K562 (cell line): ENCODE data around the gene HVCN1. TPM values are rescaled to one million over a fixed set of nuclear protein-coding genes. Genes with fewer than 3 reads are reported as not detected.
A peak's percentile ranks its signal among the peaks of the same experiment; 100 is the strongest.

ENCODE experiments used
- ATAC-seq: fragments of 200-7000 bp; cut with Tn5 transposase; 3 replicates; pipeline ENCODE4 v1.9.1; 2020; ENCODE audit warnings: moderate library complexity
- BruUV-seq: library from RNA; stranded (reverse); fragments of 400-500 nt; replicated peaks from 2 replicates; lab custom pipeline; 2021; lab: Mats Ljungman, UMichigan
- CTCF ChIA-PET: fragments of 300-600 bp; formaldehyde crosslinking; extraction: SDS; loops from one replicate; lab custom pipeline; 2021; ENCODE audit warnings: low intra/inter-chr PET ratio; lab: Yijun Ruan, JAX
- POLR2A ChIA-PET: fragments of 300-600, 350-650 bp; sonication (Branson Sonifier 250); formaldehyde crosslinking; extraction: SDS; loops from one replicate; lab custom pipeline; 2021; ENCODE audit warnings: antibody characterized with exemption, inconsistent platforms; lab: Yijun Ruan, JAX
- DNase-seq, 4 experiments: peaks; one replicate each; pipeline versions ENCODE4 v3.0.0 to v3.0.0-alpha.2; 2011 to 2018; ENCODE audit warnings: low spot score in 3 of 4, mixed read lengths in 3 of 4; ENCODE audit errors: extremely low read depth in 1 of 4
- FAIRE-seq: peaks from 2 replicates; lab custom pipeline; 2011; peaks lifted over from hg19 to GRCh38; lab: Jason Lieb, UNC
- H2AFZ ChIP-seq: 2 replicates; pipeline ENCODE4 v1.6.0; 2011; ENCODE audit warnings: low read depth, low read length, control low read depth, inconsistent platforms
- H3K27ac ChIP-seq: fragments of 200-600 bp; 3 replicates; pipeline ENCODE4 v1.8.0; 2011; ENCODE audit warnings: low read depth, mild to moderate bottlenecking, control low read depth, inconsistent platforms, low read length, moderate library complexity, mixed read lengths; ENCODE audit errors: extremely low read depth
- H3K27me3 ChIP-seq, 2 experiments: fragments of 300-600 bp in 1 of 2; 2 replicates in 1 of 2; 3 replicates in 1 of 2; pipeline versions ENCODE4 v1.6.0 to v1.8.0; 2011; ENCODE audit warnings: inconsistent platforms in 2 of 2, low read length in 2 of 2, mild to moderate bottlenecking in 1 of 2, mixed read lengths in 1 of 2, moderate library complexity in 1 of 2; ENCODE audit not compliant: control insufficient read depth in 2 of 2, insufficient read depth in 2 of 2
- H3K36me3 ChIP-seq: fragments of 300-600 bp; 3 replicates; pipeline ENCODE4 v1.8.0; 2011; ENCODE audit warnings: mild to moderate bottlenecking, low read length, inconsistent platforms; ENCODE audit not compliant: control insufficient read depth, insufficient read depth
- H3K4me1 ChIP-seq, 2 experiments: fragments of 200-600 bp in 1 of 2; replicated peaks in 1 of 2; 2 replicates in 1 of 2; 3 replicates in 1 of 2; pipeline versions ENCODE4 v1.5.1 to v1.8.0; 2011; ENCODE audit warnings: inconsistent platforms in 2 of 2, low read length in 2 of 2, mild to moderate bottlenecking in 1 of 2, mixed read lengths in 1 of 2, moderate library complexity in 1 of 2; ENCODE audit not compliant: control insufficient read depth in 2 of 2, insufficient read depth in 2 of 2
- H3K4me2 ChIP-seq: 2 replicates; pipeline ENCODE4 v1.6.1; 2011; ENCODE audit warnings: low read length, control low read depth, inconsistent platforms, mixed read lengths; ENCODE audit not compliant: insufficient read depth
- H3K4me3 ChIP-seq: fragments of 200-600 bp; sonication (generic), shearing (Covaris generic); 2 replicates; pipeline ENCODE4 v1.5.1; 2016; ENCODE audit warnings: control low read depth, inconsistent platforms
- H3K79me2 ChIP-seq: fragments of 200-600 bp; 3 replicates; pipeline ENCODE4 v1.8.0; 2011; ENCODE audit warnings: low read length, inconsistent platforms; ENCODE audit not compliant: control insufficient read depth, insufficient read depth
- H3K9ac ChIP-seq, 2 experiments: 2 replicates each; pipeline versions ENCODE4 v1.6.0 to v1.6.1; 2011; ENCODE audit warnings: low read depth in 2 of 2, low read length in 2 of 2, control low read depth in 1 of 2, inconsistent platforms in 1 of 2, mild to moderate bottlenecking in 1 of 2, mixed read lengths in 1 of 2; ENCODE audit not compliant: insufficient read depth in 1 of 2
- H3K9me1 ChIP-seq: one replicate; pipeline ENCODE4 v1.6.0; 2011; ENCODE audit warnings: inconsistent platforms, mild to moderate bottlenecking, low read length, moderate library complexity; ENCODE audit not compliant: control insufficient read depth, insufficient read depth
- H3K9me3 ChIP-seq: replicated peaks from 2 replicates; pipeline ENCODE4 v1.5.1; 2011; ENCODE audit warnings: low read depth, low read length, inconsistent platforms; ENCODE audit not compliant: control insufficient read depth, insufficient read depth
- H4K20me1 ChIP-seq: replicated peaks from 2 replicates; pipeline ENCODE4 v1.6.1; 2011; ENCODE audit warnings: low read length, inconsistent platforms, mixed read lengths; ENCODE audit not compliant: control insufficient read depth, insufficient read depth
- C11orf30 ChIP-seq: fragments of 450-650 bp; IDR thresholded peaks from 2 replicates; pipeline ENCODE4 v1.6.1; 2016; ENCODE audit warnings: low read depth, mild to moderate bottlenecking
- HNRNPL ChIP-seq: fragments of 200-400 bp; formaldehyde crosslinking; IDR thresholded peaks from 2 replicates; pipeline ENCODE4 v1.6.1; 2017; ENCODE audit warnings: low read depth, mild to moderate bottlenecking, low read length
- ILK ChIP-seq: fragments of 450-650 bp; IDR thresholded peaks from 2 replicates; pipeline ENCODE4 v1.6.1; 2016; ENCODE audit warnings: missing genetic modification characterization, low read depth, mild to moderate bottlenecking, missing compliant biosample characterization, moderate library complexity, borderline replicate concordance
- PRDM10 ChIP-seq: fragments of 450-650 bp; IDR thresholded peaks from 2 replicates; pipeline ENCODE4 v1.6.1; 2018; ENCODE audit not compliant: partially characterized antibody
- RBM17 ChIP-seq: fragments of 200-400 bp; formaldehyde crosslinking; IDR thresholded peaks from 2 replicates; pipeline ENCODE4 v1.6.1; 2017; ENCODE audit warnings: low read depth, mild to moderate bottlenecking, low read length, borderline replicate concordance
- SIN3B ChIP-seq: fragments of 450-650 bp; IDR thresholded peaks from 2 replicates; pipeline ENCODE4 v1.6.1; 2017; ENCODE audit warnings: low read depth, mild to moderate bottlenecking, moderate library complexity
- TRIM24 ChIP-seq, 2 experiments: fragments of 450-650 bp; IDR thresholded peaks; 2 replicates each; pipeline ENCODE4 v1.6.1; 2016
- ZNF143 ChIP-seq: sonication (generic); formaldehyde crosslinking; IDR thresholded peaks from 2 replicates; pipeline ENCODE4 v1.9.0; 2022; ENCODE audit warnings: mild to moderate bottlenecking, missing genetic modification reagents
- ZNF316 ChIP-seq: fragments of 450-650 bp; IDR thresholded peaks from 2 replicates; pipeline ENCODE4 v1.6.1; 2016
- ZNF41 ChIP-seq: fragments of 250-450 bp; sonication (Bioruptor Pico); conservative IDR thresholded peaks from 2 replicates; pipeline ENCODE4 v1.4.0; 2020; ENCODE audit warnings: mild to moderate bottlenecking
- WGBS: fragments of 100-300 bp; shearing (Covaris generic); methylation state at CpG from one replicate; pipeline ENCODE4 v1.1.6; 2016; ENCODE audit warnings: low coverage, mixed read lengths; ENCODE audit not compliant: insufficient coverage; ENCODE audit errors: missing lambda C conversion rate; 5-methylcytosine and 5-hydroxymethylcytosine counted together
- in situ Hi-C: fragments of 300-500 bp; cut with MboI; formaldehyde crosslinking; loops from 4 replicates; pipeline ENCODE4 v1.15.0; 2018; ENCODE audit warnings: inconsistent platforms, mixed read lengths
- intact Hi-C: fragments of 100-400 bp; cut with micrococcal nuclease; formaldehyde crosslinking; loops from 2 replicates; pipeline ENCODE4 v1.14.2; 2022
- polyA plus RNA-seq, 8 experiments: library from polyadenylated mRNA; depleted of rRNA in 4 of 8; stranded (reverse) in 5 of 8; unstranded in 3 of 8; fragments of >200 nt; fragmentation: Nextera tagmentation in 2 of 8; fragmentation: Illumina TruSeq in 1 of 8; extraction: Ambion mirVana in 2 of 8; extraction: Trizol in 1 of 8; gene quantifications; 2 replicates each; pipeline versions ENCODE4 v1.2.1 to v1.2.3, GENCODE V29; 2011 to 2014; ENCODE audit warnings: inconsistent platforms in 1 of 8, missing spikeins in 1 of 8
- total RNA-seq, 7 experiments: library from RNA; depleted of rRNA in 6 of 7; stranded (reverse); fragments of >200 nt in 6 of 7; fragmentation: Illumina TruSeq in 2 of 7; extraction: Trizol in 2 of 7; gene quantifications; 2 replicates each; pipeline versions ENCODE4 v1.2.1 to v1.2.3, GENCODE V29; 2011 to 2021; ENCODE audit warnings: low replicate concordance in 1 of 7

The HVCN1 gene
- total and polyA plus RNA-seq, 9 of the 15 experiments (the other 6 are each of a cell fraction or from before 2014, with no cell fraction given) = 0.21 to 1.4 (median 0.74) TPM

DNA sequence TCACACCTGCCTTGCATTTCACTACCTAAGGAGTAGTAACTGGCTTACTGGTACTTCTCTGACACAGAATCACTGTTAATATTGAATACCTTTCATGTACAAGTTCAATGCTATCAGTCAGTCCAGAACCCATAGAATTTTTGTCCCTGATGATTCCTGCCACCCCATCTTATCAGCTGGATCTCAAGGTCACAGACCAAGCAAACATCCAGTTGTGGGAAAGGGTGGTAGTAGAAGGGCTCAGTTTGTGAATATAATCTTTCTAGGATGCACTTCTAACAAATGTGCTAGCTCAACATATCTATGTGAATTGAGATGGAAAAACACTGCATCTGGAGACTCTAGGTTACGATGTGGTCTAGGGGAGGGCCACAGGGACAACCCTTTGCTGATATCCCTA lies 39.7 kb upstream of the HVCN1 start:
- H3K27ac ChIP-seq = no peak overlapping the region
- H4K20me1 ChIP-seq = peaks cover 9% of the 10 kb centered on the region; the same call in 1 of the 2 replicates
- no peaks in the 10 kb centered on the region for H3K27me3 ChIP-seq
- H3K4me2 ChIP-seq = no peak overlapping the region
- BruUV-seq = no TSS peak
- TF ChIP-seq TRIM24 (IDR thresholded peaks at IDR 0.05) = no peak
- TF ChIP-seq ILK = no peak
- TF ChIP-seq ZNF143 (CRISPR knock-in tag) = no peak
- no peak for TF ChIP-seq SIN3B
- TF ChIP-seq ZNF316 = peak; percentile 27; the same call in 1 of the 2 replicates
- 0 out of 2 replicates have a peak, but pooled peaks have one; percentile 9 for TF ChIP-seq C11orf30
- no peak for TF ChIP-seq ZNF41 (CRISPR knock-in tag)
- no peak for TF ChIP-seq HNRNPL
- TF ChIP-seq PRDM10 = no peak
- no peak for TF ChIP-seq RBM17
- ChIA-PET POLR2A (interaction anchor here (0.9 kb wide), 2 partner anchors 10 to 11 kb away, joined by 3 read pairs; no protein-coding TSS in a partner anchor), CTCF (no interaction called here)
- no peaks in the 10 kb centered on the region for H3K4me1 ChIP-seq
- no peaks in the 10 kb centered on the region for H3K9me3 ChIP-seq
- no peaks in the 10 kb centered on the region for H3K9me1 ChIP-seq
- H3K79me2 ChIP-seq = peaks cover 80% of the 10 kb centered on the region
- WGBS = 100% methylated on average over 1 of the region's 1 CpG
- intact Hi-C loops (no loop called here), in situ Hi-C loops (no loop called here)
- DNase-seq = no peak
- H2AFZ ChIP-seq = no peak overlapping the region
- no peak overlapping the region for H3K4me3 ChIP-seq
- no peak overlapping the region for H3K9ac ChIP-seq
- H3K36me3 ChIP-seq = peaks cover 97% of the 10 kb centered on the region
- no peak for FAIRE-seq
- no peak; the same call in 2 of the 3 replicates for ATAC-seq
